GM21619 (cell line): ENCODE data around the gene PSMD4.
"Not testable (repeated sequence)": the region's sequence is repeated elsewhere in the genome, so short reads cannot be mapped to it uniquely, and the experiment has no call there.

Experiments
- ATAC-seq: cut with Tn5 transposase; IDR thresholded peaks from one replicate; pipeline ENCODE4 v1.9.1; 2021; ENCODE audit not compliant: unreplicated experiment

The PSMD4 gene

GRCh38 chr1:151267760-151268159 lies 13.2 kb downstream of the PSMD4 start:
- ATAC-seq, result no peak

GRCh38 chr1:151273924-151274466 lies 19.5 kb downstream of the PSMD4 start:
- ATAC-seq, result no peak

- ATAC-seq, result not testable (repeated sequence)
Measured at GRCh38 chr1:151275341-151275740, 20.8 kb downstream of the PSMD4 start.

- ATAC-seq, result no peak
Measured at GRCh38 chr1:151277249-151277648, 22.7 kb downstream of the PSMD4 start.

- ATAC-seq, result peak; percentile 27
Measured at GRCh38 chr1:151281225-151281968, 26.9 kb downstream of the PSMD4 start.

- peak; percentile 87 for ATAC-seq
Measured at GRCh38 chr1:151281969-151282882, 27.7 kb downstream of the PSMD4 start, which contains the start of gene ZNF687. Gene ZNF687, plus strand, starts transcription at chr1:151282299. Its CDS starts 3,993 bp downstream, at chr1:151286292.

- ATAC-seq, result no peak
Measured at GRCh38 chr1:151282883-151283725, 28.6 kb downstream of the PSMD4 start.

GRCh38 chr1:151284013-151284577 lies 29.6 kb downstream of the PSMD4 start:
- no peak for ATAC-seq

GRCh38 chr1:151286619-151287340 lies 32.2 kb downstream of the PSMD4 start:
- no peak for ATAC-seq

GRCh38 chr1:151287341-151287699 lies 32.8 kb downstream of the PSMD4 start:
- no peak for ATAC-seq

GRCh38 chr1:151287767-151288500 lies 33.4 kb downstream of the PSMD4 start:
- ATAC-seq, result no peak

GRCh38 chr1:151288502-151288901 lies 34.0 kb downstream of the PSMD4 start:
- no peak for ATAC-seq

- no peak for ATAC-seq
Measured at GRCh38 chr1:151289080-151289935, 34.8 kb downstream of the PSMD4 start.

GRCh38 chr1:151289991-151290708 lies 35.6 kb downstream of the PSMD4 start:
- no peak for ATAC-seq

GRCh38 chr1:151290709-151291303 lies 36.3 kb downstream of the PSMD4 start:
- ATAC-seq, result no peak

- no peak for ATAC-seq
Measured at GRCh38 chr1:151292207-151293030, 37.9 kb downstream of the PSMD4 start.
